Measurements from ENCODE around the gene PABPC1L.

Gene PABPC1L

DNA sequence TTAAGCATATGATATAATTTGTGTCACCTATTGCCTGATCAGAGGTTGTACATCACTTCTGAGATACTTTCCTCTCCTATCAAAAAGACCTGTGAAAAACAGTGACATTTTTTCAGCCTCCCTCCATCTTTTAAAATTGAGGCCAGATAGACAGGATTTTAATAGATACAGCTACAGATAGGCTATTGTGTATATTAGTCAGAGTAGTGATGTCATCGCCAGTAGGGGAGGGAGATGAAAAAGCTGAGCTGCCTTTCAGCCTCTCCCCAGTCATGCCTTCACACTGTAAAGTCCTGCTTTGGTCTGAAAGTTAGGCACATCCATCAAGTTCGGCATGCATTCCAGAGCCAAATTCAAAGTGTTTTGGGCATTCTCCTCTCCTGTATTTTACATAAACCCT is 7.9 kb upstream of the PABPC1L start:
- FAIRE-seq, result no peak

- FAIRE-seq, result no peak
These were observed 5.5 kb upstream of the PABPC1L start for GRCh38 chr20:44904377-44904776.

- FAIRE-seq, result no peak
These were observed 631 bp upstream of the PABPC1L start for GRCh38 chr20:44908987-44909871.

DNA sequence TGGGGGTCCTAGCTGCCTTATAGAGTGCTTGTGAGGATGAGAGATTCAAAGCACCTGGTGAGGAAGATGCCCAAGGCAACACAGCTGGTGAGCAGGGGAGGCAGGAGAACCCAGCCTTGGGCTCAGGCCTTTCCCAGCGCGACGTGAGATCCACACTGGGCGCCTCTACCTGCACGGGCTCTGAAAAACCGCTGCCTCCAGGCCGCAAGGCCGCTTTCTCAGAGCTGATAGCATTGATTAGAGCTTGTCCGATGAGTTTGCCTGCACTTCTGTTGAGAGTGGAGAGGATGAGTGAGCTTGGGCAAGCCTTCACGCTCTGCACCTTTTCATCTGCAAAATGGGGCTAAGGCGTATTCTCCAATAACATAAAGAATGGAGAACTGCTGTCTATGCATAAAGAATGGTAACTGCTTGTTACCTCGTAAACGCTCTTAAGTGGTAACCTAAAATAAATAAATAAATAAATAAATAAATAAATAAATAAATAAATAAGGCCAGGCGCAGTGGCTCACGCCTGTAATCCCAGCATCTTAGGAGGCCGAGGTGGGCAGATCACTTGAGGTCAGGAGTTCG is 916 bp downstream of the PABPC1L start:
- FAIRE-seq, result no peak

DNA sequence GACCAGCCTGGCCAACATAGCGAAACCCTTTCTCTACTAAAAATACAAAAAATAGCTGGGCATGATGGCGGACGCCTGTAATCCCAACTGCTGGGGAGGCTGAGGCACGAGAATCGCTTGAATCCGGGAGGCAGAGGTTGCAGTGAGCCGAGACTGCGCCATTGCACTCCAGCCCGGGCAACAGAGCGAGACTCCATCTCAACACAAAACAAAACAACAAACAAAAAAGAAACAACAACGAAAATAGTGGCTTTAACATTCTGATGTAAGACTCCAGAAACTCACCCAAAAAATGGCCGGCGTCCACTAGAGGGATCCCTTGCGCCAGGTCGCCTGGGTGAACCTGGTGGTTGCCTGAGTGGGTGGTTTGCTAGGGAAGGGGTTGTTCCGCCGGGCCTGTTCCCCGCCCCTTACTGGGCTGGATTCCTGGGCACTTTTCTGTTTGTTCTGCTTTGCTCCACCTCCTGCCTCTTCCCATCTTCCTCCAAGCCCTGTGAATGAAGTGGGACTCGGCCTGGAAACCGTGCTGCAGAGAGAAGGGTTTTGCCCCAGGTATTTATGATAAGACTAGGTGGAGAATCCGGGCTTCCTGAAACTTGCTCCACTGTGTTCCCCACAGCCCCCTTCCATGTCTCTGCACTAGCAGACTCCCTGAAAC is 1.5 kb downstream of the PABPC1L start:
- no peak for FAIRE-seq

- FAIRE-seq, result no peak
These were observed 2.3 kb downstream of the PABPC1L start for GRCh38 chr20:44912189-44912588.

DNA sequence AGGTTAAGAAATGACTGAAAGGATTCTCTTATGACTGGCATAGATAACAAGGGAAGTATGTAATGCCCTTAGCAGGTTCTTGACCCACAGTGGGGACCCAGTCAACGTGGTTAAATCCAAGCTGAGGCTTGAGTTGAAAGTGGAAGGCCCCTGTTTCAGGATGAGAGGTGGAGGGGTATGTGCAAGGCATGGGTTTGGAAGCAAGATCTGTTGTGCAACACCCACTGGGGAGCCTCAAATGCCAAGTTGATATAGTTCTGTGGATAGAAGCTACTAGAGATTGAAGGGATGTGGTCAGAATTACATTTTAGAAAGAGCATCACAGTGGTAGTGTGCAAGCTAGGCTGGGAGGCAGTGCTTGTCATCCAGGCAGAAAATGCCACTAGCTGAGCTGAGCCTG is 5.1 kb downstream of the PABPC1L start:
- no peak for FAIRE-seq

DNA sequence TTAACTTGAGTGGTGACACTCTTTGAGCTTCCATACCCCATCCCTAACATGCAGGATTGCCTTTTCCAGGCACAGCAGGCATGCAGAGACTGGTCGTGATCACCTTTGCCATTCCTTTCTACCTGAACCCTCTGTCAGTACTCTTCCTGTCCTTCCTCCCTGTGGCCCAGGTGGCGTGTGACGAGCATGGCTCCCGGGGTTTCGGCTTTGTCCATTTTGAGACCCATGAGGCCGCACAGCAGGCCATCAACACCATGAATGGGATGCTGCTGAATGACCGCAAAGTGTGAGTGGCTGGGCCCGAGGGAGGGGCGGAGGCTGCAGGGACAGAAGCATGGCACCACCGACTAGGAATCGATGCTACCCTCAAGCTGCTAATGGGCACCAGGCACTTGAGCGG is 6.7 kb downstream of the PABPC1L start:
- FAIRE-seq, result no peak

DNA sequence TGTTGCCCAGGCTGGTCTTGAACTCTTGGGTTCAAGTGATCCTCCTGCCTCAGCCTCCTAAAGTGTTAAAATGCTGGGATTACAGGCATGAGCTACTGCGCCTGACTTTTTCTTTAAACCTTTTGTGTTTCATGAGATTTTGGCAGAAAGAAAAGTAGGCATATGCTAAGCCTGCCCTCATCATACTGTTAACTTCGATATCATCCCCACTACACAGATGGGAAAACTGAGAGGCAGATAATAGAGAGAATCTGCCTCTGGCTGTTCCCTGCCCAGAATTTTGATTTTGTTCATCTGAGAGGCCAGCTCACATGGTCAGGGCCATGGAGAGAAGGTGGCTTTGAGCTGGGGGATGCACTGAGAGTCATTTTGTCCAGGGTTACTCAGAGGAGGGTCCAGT is 7.5 kb downstream of the PABPC1L start:
- FAIRE-seq, result no peak

DNA sequence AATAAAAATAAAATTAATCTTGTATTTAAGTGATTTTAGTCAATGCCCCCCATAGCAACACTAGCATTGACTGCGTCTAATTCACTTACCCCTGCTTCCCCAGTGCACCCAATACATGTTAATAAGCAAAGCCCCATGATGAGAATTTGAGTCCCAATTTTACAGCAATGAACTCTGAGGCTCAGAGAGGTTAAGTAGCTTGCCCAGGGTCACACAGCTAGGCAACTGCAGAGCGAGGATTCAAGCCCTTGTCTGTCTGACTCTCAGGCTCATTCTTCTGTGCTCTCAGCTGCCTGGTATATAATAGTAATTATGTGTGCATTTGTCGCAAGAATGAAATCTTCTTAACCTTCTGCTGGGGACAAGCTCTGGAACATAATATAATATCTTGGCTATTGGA is 8.5 kb downstream of the PABPC1L start:
- FAIRE-seq, result no peak

GRCh38 chr20:44918761-44919160 is 8.9 kb downstream of the PABPC1L start:
- FAIRE-seq, result no peak

DNA sequence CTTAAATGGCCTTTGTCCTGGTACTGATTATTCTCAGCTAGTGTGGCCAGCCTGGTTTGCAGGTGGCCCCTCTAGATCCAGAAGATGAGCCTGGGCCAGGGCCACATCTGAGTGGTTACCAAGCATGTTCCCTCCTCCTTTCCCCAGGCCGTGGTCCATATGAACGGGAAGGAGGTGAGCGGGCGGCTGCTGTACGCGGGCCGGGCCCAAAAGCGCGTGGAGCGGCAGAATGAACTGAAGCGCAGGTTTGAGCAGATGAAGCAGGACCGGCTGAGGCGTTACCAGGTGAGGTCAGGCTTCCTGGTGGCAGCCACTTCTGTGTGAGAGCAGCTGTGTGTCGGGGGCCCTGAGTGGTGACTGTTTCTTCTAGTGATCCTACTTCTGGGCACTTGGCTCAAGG is 11.6 kb downstream of the PABPC1L start:
- no peak for FAIRE-seq

DNA sequence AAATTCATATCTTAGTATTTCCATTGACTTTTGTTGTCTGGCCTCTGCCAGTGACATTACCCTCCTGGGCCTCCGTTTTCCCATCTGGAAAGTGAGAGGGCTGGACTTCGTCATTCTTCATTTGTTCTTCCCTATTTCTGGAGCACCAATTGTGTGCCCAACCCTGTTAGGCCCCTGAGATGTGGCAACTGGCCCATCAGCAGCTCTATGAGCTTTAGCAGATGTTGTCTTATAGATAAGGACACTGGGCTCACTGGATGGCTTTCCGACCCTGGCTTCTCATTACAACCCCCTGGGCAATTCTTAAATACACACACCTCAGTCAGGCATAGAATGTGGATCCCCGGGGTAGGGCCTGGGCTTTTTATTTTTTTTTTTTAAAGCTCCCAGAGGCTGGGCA is 14.7 kb downstream of the PABPC1L start:
- FAIRE-seq, result no peak

DNA sequence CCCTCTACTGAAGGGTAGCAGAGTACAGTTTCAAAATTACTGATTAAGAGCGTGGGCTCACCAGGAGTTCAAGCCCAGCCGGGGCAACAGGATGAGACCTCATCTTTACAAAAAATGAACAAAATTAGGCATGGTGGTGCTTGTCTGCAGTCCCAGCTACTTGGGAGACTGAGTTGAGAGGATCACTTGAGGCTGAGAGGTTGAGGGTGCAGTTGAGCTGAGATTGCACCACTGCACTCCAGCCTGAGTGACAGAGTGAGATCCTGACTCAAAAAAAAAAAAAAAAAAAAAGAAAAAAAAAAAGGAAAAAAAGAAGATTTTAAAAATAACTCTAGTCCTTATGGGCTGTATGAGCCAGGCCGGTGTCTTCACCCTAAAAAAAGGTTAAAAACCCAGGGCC is 18.7 kb downstream of the PABPC1L start:
- no peak for FAIRE-seq

GRCh38 chr20:44930517-44931168 is 20.8 kb downstream of the PABPC1L start:
- FAIRE-seq, result no peak

DNA sequence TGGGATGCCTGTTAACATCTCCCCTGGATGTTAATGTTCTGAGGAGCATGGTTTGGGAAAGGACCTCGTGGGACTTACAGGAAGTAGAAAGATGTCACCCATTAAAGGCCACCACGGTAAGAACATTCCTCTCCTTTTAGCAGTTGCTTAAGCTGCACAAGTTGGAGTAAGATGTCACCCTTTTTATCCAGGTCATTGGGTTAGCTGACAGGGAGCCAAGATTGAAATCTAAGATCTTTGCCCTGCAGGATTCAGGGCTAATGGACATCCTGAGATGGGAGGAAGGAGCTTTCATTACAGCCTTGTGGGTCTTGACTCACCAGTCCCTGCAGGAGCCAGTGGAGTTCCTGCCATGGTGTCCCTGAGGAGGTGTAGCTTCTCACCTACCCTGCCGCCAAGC is 22.1 kb downstream of the PABPC1L start:
- FAIRE-seq, result no peak

DNA sequence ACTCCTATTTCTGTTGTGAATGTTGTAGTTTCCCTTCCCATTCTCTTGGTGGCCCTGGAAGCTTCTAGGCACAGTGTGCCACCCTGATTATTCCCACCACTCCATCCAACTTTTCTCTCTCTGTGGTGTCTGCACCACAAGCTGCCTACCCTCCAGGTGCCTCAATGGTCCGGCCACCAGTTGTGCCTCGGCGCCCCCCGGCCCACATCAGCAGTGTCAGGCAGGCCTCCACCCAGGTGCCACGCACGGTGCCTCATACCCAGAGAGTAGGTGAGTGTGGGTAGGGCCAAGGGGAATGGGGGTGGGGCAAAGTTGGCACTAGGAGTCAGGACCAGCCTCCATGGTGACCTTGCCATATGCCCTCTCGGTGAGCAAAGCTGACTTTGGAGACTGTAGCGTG is 23.1 kb downstream of the PABPC1L start:
- no peak for FAIRE-seq

DNA sequence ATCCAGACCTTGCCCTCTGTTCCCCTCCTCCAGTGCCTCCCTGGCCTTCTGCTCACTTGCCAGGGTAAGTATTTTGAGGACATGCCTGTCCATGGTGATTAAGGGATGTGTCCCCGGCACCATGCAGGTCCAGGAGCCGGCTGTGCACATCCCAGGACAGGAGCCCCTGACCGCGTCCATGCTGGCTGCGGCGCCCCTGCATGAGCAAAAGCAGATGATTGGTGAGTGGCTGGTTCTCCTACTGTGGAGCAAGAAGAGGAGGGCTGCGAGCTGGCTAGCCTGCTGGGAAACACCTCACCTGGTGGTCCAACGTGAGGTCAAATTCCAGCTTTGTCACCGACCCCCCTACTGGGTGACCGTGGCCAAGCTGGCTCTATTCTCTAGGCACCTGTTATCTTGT is 26.6 kb downstream of the PABPC1L start:
- no peak for FAIRE-seq

DNA sequence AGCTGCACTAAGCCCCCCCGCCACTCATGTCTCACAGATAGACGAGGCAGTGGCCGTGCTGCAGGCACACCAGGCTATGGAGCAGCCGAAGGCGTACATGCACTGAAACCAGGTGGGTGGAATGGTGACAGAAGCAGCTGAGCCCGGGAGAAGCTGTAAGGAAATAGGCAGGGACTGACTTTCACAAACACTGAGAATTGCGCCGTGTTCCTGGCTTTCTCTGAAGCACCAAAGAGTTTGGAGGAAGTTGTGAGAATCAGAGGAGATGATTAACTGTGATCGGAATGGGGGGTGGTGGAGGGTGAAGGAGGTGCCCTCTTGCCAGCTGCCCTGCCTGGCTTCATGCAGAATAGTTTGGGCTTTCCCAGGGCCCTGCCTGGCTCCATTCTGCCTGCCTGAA is 28.8 kb downstream of the PABPC1L start:
- FAIRE-seq, result no peak

DNA sequence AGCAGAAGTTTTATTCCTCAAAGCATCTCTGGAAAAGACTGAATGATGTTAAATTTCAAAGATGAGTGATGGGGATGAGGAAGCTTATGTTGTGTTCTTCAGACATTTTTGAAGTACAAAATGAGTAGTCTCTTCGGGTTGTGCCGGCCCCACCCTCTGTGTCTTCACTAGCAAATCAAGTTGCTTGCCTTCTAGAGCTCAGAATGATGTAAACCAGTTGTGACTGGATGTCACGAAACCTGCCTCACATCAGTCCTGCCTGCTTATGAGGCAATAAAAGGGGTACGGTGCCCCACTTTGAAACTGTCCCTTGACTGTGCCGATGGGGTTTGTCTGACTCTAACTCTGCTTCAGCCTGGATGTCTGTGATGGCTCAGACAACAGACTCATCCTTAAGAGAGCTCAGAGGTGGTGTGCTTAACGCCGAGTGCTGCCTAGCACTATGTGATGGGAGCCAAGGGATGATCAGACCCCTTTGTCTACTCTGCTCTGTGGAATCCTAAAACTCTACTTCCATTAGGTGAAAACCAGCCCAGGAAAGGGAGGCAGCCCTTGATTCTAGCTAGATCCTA is 31.3 kb downstream of the PABPC1L start:
- FAIRE-seq, result no peak

DNA sequence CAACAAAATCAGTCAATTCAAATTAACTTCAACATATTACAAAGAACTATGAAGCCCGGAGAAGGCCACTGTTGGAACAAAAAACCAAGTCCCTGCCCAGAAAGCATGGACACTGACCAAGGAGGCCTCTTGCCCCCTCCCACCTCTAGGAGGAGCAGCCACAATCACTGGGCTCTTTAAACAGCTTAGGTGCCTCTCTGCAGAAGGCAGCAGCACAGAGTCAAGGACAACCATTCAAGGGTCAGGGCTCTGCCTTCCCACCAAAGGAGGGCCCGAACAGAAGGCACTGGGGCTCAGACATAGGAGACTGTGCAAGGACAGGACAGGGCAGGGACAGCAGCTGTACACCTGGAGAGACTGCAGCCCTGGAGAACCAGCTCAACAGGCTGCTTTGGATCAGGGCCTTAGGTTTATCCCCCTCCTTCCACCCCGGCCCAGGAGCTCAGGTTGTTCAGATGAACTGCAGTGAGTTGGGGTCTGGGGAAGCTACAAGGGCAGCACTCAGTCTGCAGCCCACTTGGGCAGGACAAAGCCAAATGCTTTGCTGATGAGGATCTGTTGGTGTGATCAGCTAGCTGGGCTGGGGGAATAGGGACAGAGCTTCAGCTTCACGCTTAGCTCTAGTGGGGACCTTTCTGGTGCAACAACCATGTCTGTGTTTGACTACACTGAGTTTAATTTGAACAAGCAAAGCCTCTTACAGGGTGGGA is 32.6 kb downstream of the PABPC1L start:
- no peak for FAIRE-seq

GRCh38 chr20:44943828-44944227 is 34.0 kb downstream of the PABPC1L start:
- FAIRE-seq, result no peak

- no peak for FAIRE-seq
These were observed 35.4 kb downstream of the PABPC1L start for GRCh38 chr20:44945261-44945660.

Data from TTC549 (cell line).